HepG2 (cell line): Measurements from ENCODE around the gene QRICH2. TPM values are rescaled to one million over a fixed set of nuclear protein-coding genes. Genes with fewer than 3 reads are reported as not detected.
A peak's percentile ranks its signal among the peaks of the same experiment; 100 is the strongest.

Source experiments
- ATF7 ChIP-seq, 2 experiments: fragments of 450-650 bp in 1 of 2; sonication (generic) in 1 of 2; formaldehyde crosslinking in 1 of 2; IDR thresholded peaks; 2 replicates each; pipeline versions ENCODE4 v1.4.0 to v1.6.1; 2016 to 2020; ENCODE audit warnings: antibody characterized with exemption in 1 of 2, mild to moderate bottlenecking in 1 of 2, missing genetic modification reagents in 1 of 2
- ELF3 ChIP-seq: IDR thresholded peaks from 2 replicates; pipeline ENCODE4 v1.6.1; 2016; ENCODE audit warnings: missing genetic modification reagents, missing compliant biosample characterization
- FOXM1 ChIP-seq: sonication (generic); formaldehyde crosslinking; IDR thresholded peaks from 2 replicates; pipeline ENCODE4 v1.5.0; 2020; ENCODE audit warnings: missing genetic modification reagents
- FOXP1 ChIP-seq, 2 experiments: fragments of 450-650 bp in 1 of 2; IDR thresholded peaks; 2 replicates each; pipeline ENCODE4 v1.6.1; 2017 to 2018; ENCODE audit warnings: antibody characterized with exemption in 1 of 2
- HNRNPLL ChIP-seq: fragments of 200-400 bp; formaldehyde crosslinking; IDR thresholded peaks from 2 replicates; pipeline ENCODE4 v1.6.1; 2017; ENCODE audit warnings: mild to moderate bottlenecking, low read depth, low read length; ENCODE audit not compliant: poor library complexity, severe bottlenecking
- KAT8 ChIP-seq: IDR thresholded peaks from 2 replicates; pipeline ENCODE4 v1.6.1; 2016; ENCODE audit warnings: missing genetic modification reagents, missing compliant biosample characterization
- KDM2A ChIP-seq: sonication (generic); formaldehyde crosslinking; IDR thresholded peaks from 2 replicates; pipeline ENCODE4 v1.4.0; 2020; ENCODE audit warnings: low read depth, missing genetic modification reagents, borderline replicate concordance
- POGZ ChIP-seq: sonication (generic); formaldehyde crosslinking; IDR thresholded peaks from 2 replicates; pipeline ENCODE4 v1.4.0; 2020; ENCODE audit warnings: mild to moderate bottlenecking, missing genetic modification reagents
- RAD21 ChIP-seq: fragments of 450-650 bp; formaldehyde crosslinking; IDR thresholded peaks from 2 replicates; pipeline ENCODE4 v1.5.0; 2020; ENCODE audit warnings: mild to moderate bottlenecking
- RFXAP ChIP-seq: sonication (generic); formaldehyde crosslinking; IDR thresholded peaks from 2 replicates; pipeline ENCODE4 v1.4.0; 2020; ENCODE audit warnings: missing genetic modification reagents, borderline replicate concordance
- TRAFD1 ChIP-seq: sonication (generic); formaldehyde crosslinking; IDR thresholded peaks from 2 replicates; pipeline ENCODE4 v1.5.1; 2020; ENCODE audit warnings: missing genetic modification reagents, mild to moderate bottlenecking, borderline replicate concordance
- ZFX ChIP-seq: sonication (generic); formaldehyde crosslinking; IDR thresholded peaks from 2 replicates; pipeline ENCODE4 v1.4.0; 2020; ENCODE audit warnings: mild to moderate bottlenecking, low read depth, missing genetic modification reagents, moderate library complexity
- ZNF136 ChIP-seq: sonication (generic); formaldehyde crosslinking; IDR thresholded peaks from 2 replicates; pipeline ENCODE4 v1.8.1; 2022; ENCODE audit warnings: low read depth, mild to moderate bottlenecking, moderate library complexity, missing genetic modification reagents
- ZNF143 ChIP-seq: sonication (generic); formaldehyde crosslinking; IDR thresholded peaks from 2 replicates; pipeline ENCODE4 v1.4.0; 2020; ENCODE audit warnings: missing genetic modification reagents
- ZNF160 ChIP-seq: sonication (generic); formaldehyde crosslinking; IDR thresholded peaks from 2 replicates; pipeline ENCODE4 v1.8.0; 2022; ENCODE audit warnings: mild to moderate bottlenecking, inconsistent platforms, missing genetic modification reagents
- ZNF235 ChIP-seq: sonication (generic); formaldehyde crosslinking; IDR thresholded peaks from 2 replicates; pipeline ENCODE4 v1.8.1; 2023; ENCODE audit warnings: mild to moderate bottlenecking, missing genetic modification reagents, borderline replicate concordance
- ZNF510 ChIP-seq: sonication (generic); formaldehyde crosslinking; IDR thresholded peaks from 2 replicates; pipeline ENCODE4 v1.4.0; 2020; ENCODE audit warnings: low read depth, mild to moderate bottlenecking, missing genetic modification reagents
- ZSCAN20 ChIP-seq: sonication (generic); formaldehyde crosslinking; IDR thresholded peaks from 2 replicates; pipeline ENCODE4 v1.4.0; 2020; ENCODE audit warnings: missing genetic modification reagents, mild to moderate bottlenecking, borderline replicate concordance
- polyA plus RNA-seq, 8 experiments: library from polyadenylated mRNA; depleted of rRNA in 3 of 8; stranded (reverse) in 7 of 8; unstranded in 1 of 8; fragments of >200 nt; fragmentation: Illumina TruSeq in 4 of 8; extraction: Trizol in 4 of 8; gene quantifications; 2 replicates each; pipeline versions ENCODE4 v1.2.1 to v1.2.3, GENCODE V29; 2011 to 2016; ENCODE audit warnings: low read depth in 4 of 8, missing spikeins in 1 of 8, mixed read lengths in 1 of 8; ENCODE audit not compliant: insufficient read depth in 1 of 8
- total RNA-seq, 5 experiments: library from RNA; depleted of rRNA; stranded (reverse); fragments of >200 nt; fragmentation: Illumina TruSeq; extraction: Trizol; gene quantifications; 2 replicates each; pipeline ENCODE4 v1.2.3, GENCODE V29; 2016; ENCODE audit warnings: low read depth in 1 of 5
- TF ChIP-seq, protein P1 (sequence below): sonication (generic); formaldehyde crosslinking; IDR thresholded peaks from 2 replicates; pipeline ENCODE4 v1.4.0; 2020; ENCODE audit warnings: missing genetic modification reagents, borderline replicate concordance
- TF ChIP-seq, protein P2 (sequence below): sonication (generic); formaldehyde crosslinking; IDR thresholded peaks from 2 replicates; pipeline ENCODE4 v1.9.0; 2021; ENCODE audit warnings: missing genetic modification reagents, borderline replicate concordance

QRICH2 gene
- total and polyA plus RNA-seq, 2 of the 13 experiments (the other 11 are each of a cell fraction or from before 2014, with no cell fraction given), result 3.7 to 5.7 TPM

DNA sequence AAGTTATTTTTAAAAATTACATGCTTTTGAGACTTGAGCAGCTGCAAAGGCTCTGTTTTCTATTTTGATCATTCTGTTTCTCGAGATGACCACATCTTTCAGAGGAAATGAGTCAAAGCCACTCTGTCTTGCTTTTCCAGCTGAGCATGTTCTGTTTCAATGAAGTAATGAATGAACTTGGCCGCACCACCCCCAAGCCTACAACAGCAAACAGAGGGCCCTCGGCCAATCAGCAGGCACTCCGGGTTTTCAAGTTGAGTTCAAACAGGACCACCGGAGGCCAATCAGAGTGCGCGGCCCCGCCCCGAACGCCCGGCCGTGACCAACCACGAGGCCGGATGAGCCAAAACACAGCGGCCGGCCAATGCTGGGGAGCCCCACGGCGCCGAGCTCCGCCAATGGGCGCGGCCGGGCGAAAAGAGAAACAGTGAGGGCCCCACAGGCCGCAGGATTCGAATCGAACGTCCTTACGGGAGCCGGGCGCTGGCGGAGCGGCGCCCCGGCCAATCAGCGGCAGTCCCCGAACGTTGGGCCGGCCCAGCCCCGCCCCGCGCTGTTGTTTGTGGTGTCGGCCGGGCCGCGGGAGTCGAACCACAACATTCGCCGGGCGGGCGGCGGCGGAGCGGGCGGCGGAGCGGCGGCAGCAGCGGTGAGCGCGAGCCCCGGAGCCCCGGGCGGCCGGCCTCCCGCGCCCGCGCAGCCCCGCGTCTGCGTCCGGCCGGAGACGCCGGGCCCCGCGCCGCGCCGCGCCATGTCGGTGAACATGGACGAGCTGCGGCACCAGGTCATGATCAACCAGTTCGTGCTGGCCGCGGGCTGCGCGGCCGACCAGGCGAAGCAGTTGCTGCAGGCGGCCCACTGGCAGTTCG is 43.1 kb downstream of the QRICH2 start, which contains the start of gene UBALD2 (continued):
- TF ChIP-seq TRAFD1 (CRISPR knock-in tag), result no peak
- 0 out of 2 replicates have a peak, but pooled peaks have one; percentile 15 for TF ChIP-seq FOXP1 (IDR thresholded peaks at IDR 0.05)
- TF ChIP-seq FOXP1 (CRISPR knock-in tag; IDR thresholded peaks at IDR 0.05), result no peak
- peak; percentile 20; the same call in 1 of the 2 replicates for TF ChIP-seq ELF3 (CRISPR knock-in tag)
- peak; percentile 69 for TF ChIP-seq KAT8 (CRISPR knock-in tag)
- peak; percentile 21; the same call in 1 of the 2 replicates for TF ChIP-seq ATF7 (IDR thresholded peaks at IDR 0.05)
- no peak for TF ChIP-seq ATF7 (CRISPR knock-in tag; IDR thresholded peaks at IDR 0.05)
- peak; percentile 81 for TF ChIP-seq HNRNPLL
- peak; percentile 75; the same call in 1 of the 2 replicates for TF ChIP-seq ZNF160 (CRISPR knock-in tag)
- TF ChIP-seq, protein P1, sequence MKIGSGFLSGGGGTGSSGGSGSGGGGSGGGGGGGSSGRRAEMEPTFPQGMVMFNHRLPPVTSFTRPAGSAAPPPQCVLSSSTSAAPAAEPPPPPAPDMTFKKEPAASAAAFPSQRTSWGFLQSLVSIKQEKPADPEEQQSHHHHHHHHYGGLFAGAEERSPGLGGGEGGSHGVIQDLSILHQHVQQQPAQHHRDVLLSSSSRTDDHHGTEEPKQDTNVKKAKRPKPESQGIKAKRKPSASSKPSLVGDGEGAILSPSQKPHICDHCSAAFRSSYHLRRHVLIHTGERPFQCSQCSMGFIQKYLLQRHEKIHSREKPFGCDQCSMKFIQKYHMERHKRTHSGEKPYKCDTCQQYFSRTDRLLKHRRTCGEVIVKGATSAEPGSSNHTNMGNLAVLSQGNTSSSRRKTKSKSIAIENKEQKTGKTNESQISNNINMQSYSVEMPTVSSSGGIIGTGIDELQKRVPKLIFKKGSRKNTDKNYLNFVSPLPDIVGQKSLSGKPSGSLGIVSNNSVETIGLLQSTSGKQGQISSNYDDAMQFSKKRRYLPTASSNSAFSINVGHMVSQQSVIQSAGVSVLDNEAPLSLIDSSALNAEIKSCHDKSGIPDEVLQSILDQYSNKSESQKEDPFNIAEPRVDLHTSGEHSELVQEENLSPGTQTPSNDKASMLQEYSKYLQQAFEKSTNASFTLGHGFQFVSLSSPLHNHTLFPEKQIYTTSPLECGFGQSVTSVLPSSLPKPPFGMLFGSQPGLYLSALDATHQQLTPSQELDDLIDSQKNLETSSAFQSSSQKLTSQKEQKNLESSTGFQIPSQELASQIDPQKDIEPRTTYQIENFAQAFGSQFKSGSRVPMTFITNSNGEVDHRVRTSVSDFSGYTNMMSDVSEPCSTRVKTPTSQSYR (CRISPR knock-in tag), result peak; percentile 94
- TF ChIP-seq ZNF136 (CRISPR knock-in tag), result no peak; the same call in 1 of the 2 replicates
- TF ChIP-seq FOXM1 (CRISPR knock-in tag), result peak; percentile 97
- peak; percentile 69 for TF ChIP-seq ZFX
- TF ChIP-seq ZNF510, result no peak
- 0 out of 2 replicates have a peak, but pooled peaks have one; percentile 71 for TF ChIP-seq ZSCAN20 (CRISPR knock-in tag)
- peak; percentile 97 for TF ChIP-seq POGZ (CRISPR knock-in tag)
- TF ChIP-seq ZNF143 (CRISPR knock-in tag), result 0 out of 2 replicates have a peak, but pooled peaks have one; percentile 36
- peak; percentile 97 for TF ChIP-seq RFXAP (CRISPR knock-in tag)
- peak; percentile 15; the same call in 1 of the 2 replicates for TF ChIP-seq RAD21 (CRISPR knock-in tag)
- peak; percentile 21; the same call in 1 of the 2 replicates for TF ChIP-seq KDM2A (CRISPR knock-in tag)
- peak; percentile 79; the same call in 1 of the 2 replicates for TF ChIP-seq ZNF235 (CRISPR knock-in tag)
- TF ChIP-seq, protein P2, sequence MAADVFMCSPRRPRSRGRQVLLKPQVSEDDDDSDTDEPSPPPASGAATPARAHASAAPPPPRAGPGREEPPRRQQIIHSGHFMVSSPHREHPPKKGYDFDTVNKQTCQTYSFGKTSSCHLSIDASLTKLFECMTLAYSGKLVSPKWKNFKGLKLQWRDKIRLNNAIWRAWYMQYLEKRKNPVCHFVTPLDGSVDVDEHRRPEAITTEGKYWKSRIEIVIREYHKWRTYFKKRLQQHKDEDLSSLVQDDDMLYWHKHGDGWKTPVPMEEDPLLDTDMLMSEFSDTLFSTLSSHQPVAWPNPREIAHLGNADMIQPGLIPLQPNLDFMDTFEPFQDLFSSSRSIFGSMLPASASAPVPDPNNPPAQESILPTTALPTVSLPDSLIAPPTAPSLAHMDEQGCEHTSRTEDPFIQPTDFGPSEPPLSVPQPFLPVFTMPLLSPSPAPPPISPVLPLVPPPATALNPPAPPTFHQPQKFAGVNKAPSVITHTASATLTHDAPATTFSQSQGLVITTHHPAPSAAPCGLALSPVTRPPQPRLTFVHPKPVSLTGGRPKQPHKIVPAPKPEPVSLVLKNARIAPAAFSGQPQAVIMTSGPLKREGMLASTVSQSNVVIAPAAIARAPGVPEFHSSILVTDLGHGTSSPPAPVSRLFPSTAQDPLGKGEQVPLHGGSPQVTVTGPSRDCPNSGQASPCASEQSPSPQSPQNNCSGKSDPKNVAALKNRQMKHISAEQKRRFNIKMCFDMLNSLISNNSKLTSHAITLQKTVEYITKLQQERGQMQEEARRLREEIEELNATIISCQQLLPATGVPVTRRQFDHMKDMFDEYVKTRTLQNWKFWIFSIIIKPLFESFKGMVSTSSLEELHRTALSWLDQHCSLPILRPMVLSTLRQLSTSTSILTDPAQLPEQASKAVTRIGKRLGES (CRISPR knock-in tag), result 0 out of 2 replicates have a peak, but pooled peaks have one; percentile 26
